Upper lobe of left lung (tissue), 6 donors: ENCODE measurements around the gene TREML2. TPM values are rescaled to one million over a fixed set of nuclear protein-coding genes. Genes with fewer than 3 reads are reported as not detected.
A peak's percentile ranks its signal among the peaks of the same experiment; 100 is the strongest.

ENCODE experiments used
- ATAC-seq, 2 donors: fragments of 200-7000 bp; cut with Tn5 transposase; one replicate each; pipeline ENCODE4 v1.9.1; 2022; ENCODE audit warnings: mild to moderate bottlenecking in 2 of 2, moderate library complexity in 2 of 2; ENCODE audit not compliant: low FRiP score in 2 of 2
- DNase-seq, 2 donors: peaks; one replicate each; pipeline ENCODE4 v3.0.0-alpha.2; 2019 to 2020
- H3K27ac ChIP-seq, 4 donors: fragments of 200-600 bp; sonication (generic); one replicate each; pipeline ENCODE4 v1.5.1; 2016 to 2019
- H3K27me3 ChIP-seq, 4 donors: fragments of 200-600 bp; sonication (generic); one replicate each; pipeline ENCODE4 v1.5.1; 2017 to 2019
- H3K36me3 ChIP-seq, 4 donors: fragments of 200-600 bp; sonication (generic); one replicate each; pipeline ENCODE4 v1.5.1; 2016 to 2019
- H3K4me1 ChIP-seq, 4 donors: fragments of 200-600 bp; sonication (generic); one replicate each; pipeline ENCODE4 v1.5.1; 2018 to 2019
- H3K4me3 ChIP-seq, 4 donors: fragments of 200-600 bp; sonication (generic); one replicate each; pipeline ENCODE4 v1.5.1; 2017 to 2019; ENCODE audit warnings: mild to moderate bottlenecking in 2 of 4, moderate library complexity in 1 of 4
- H3K9me3 ChIP-seq, 4 donors: fragments of 200-600 bp; sonication (generic); one replicate each; pipeline ENCODE4 v1.5.1; 2018 to 2019
- EP300 ChIP-seq, 4 donors: sonication (generic); formaldehyde crosslinking; IDR thresholded peaks; one replicate each; pipeline ENCODE4 v1.5.1; 2017; ENCODE audit warnings: antibody characterized with exemption in 4 of 4, control low read depth in 2 of 4
- POLR2A ChIP-seq, 4 donors: fragments of 450-650 bp; IDR thresholded peaks; one replicate each; pipeline ENCODE4 v1.5.1; 2016 to 2017; ENCODE audit warnings: antibody characterized with exemption in 4 of 4, mild to moderate bottlenecking in 2 of 4
- POLR2AphosphoS5 ChIP-seq, 2 donors: sonication (generic); formaldehyde crosslinking; IDR thresholded peaks; one replicate each; pipeline ENCODE4 v1.5.1; 2017; ENCODE audit warnings: antibody characterized with exemption in 2 of 2
- WGBS, 2 donors: methylation state at CpG; one replicate each; pipeline ENCODE4 v1.1.5; 2017 to 2018; 5-methylcytosine and 5-hydroxymethylcytosine counted together
- total RNA-seq, 6 donors: library from RNA; depleted of rRNA in 4 of 6; stranded (reverse); fragments of >200 nt in 4 of 6; gene quantifications; one replicate each; pipeline versions ENCODE4 v1.1.0 to v1.2.1, GENCODE V29; 2016 to 2021
- TF ChIP-seq, protein P1 (sequence below), 6 experiments: fragments of 450-650 bp in 4 of 6; fragments of 200-600 bp in 2 of 6; sonication (generic) in 2 of 6; IDR thresholded peaks; one replicate each; pipeline ENCODE4 v1.5.1; 2016 to 2019; ENCODE audit warnings: antibody characterized with exemption in 6 of 6
- donor health status: DM: no; HTN: no; CAD: no; lungs with moderate emphysema.
- donor health status: DM: no; HTN: yes; CAD: no; lungs with severe emphysema.

TREML2 gene
- total RNA-seq, 6 donors from 2014 or later: 0.67 to 2.3 (median 1.5) TPM; not detected in 1

GRCh38 chr6:41175084-41175483 lies 25.9 kb downstream of the TREML2 start:
- H3K4me3 ChIP-seq: no peak overlapping the region
- no peaks in the 10 kb centered on the region for H3K4me1 ChIP-seq
- no peaks in the 10 kb centered on the region for H3K36me3 ChIP-seq
- no peaks in the 10 kb centered on the region for H3K27me3 ChIP-seq
- H3K27ac ChIP-seq: no peak overlapping the region
- WGBS, 2 donors: 85 to 91% methylated on average over 1 of the region's 1 CpG
- H3K9me3 ChIP-seq: no peaks in the 10 kb centered on the region
- DNase-seq: no peak
- TF ChIP-seq, protein P1, sequence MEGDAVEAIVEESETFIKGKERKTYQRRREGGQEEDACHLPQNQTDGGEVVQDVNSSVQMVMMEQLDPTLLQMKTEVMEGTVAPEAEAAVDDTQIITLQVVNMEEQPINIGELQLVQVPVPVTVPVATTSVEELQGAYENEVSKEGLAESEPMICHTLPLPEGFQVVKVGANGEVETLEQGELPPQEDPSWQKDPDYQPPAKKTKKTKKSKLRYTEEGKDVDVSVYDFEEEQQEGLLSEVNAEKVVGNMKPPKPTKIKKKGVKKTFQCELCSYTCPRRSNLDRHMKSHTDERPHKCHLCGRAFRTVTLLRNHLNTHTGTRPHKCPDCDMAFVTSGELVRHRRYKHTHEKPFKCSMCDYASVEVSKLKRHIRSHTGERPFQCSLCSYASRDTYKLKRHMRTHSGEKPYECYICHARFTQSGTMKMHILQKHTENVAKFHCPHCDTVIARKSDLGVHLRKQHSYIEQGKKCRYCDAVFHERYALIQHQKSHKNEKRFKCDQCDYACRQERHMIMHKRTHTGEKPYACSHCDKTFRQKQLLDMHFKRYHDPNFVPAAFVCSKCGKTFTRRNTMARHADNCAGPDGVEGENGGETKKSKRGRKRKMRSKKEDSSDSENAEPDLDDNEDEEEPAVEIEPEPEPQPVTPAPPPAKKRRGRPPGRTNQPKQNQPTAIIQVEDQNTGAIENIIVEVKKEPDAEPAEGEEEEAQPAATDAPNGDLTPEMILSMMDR (IDR thresholded peaks at IDR 0.05): no peak
- TF ChIP-seq EP300 (IDR thresholded peaks at IDR 0.05) (no peak), POLR2AphosphoS5 (IDR thresholded peaks at IDR 0.05) (no peak), POLR2A (IDR thresholded peaks at IDR 0.05) (no peak)
- no peak for ATAC-seq

DNA sequence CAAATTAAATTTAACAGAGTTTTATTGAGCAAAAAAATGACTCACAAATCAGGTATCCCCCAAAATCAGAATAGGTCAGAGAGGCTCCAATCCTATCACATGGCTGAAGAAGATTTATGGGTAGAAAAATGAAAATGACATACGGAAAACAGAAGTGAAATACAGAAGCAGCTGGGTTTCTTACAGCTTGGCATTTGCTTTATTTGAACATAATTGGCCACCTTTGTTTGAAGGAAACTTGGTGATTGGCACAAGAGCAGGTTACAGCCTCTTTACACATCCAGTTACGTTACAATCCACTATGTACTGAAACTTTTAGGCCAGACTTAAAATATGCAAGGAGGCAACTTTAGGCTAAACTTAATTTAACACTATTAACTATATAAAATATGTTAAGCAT lies 26.3 kb downstream of the TREML2 start:
- no peaks in the 10 kb centered on the region for H3K4me1 ChIP-seq
- WGBS, 2 donors: 50 to 63% methylated on average over 2 of the region's 2 CpGs
- no peaks in the 10 kb centered on the region for H3K27me3 ChIP-seq
- DNase-seq (no peak), ATAC-seq (no peak)
- H3K9me3 ChIP-seq: no peaks in the 10 kb centered on the region
- no peak overlapping the region for H3K27ac ChIP-seq
- TF ChIP-seq, protein P1 (IDR thresholded peaks at IDR 0.05): no peak
- TF ChIP-seq POLR2AphosphoS5 (IDR thresholded peaks at IDR 0.05) (no peak), POLR2A (IDR thresholded peaks at IDR 0.05) (no peak), EP300 (IDR thresholded peaks at IDR 0.05) (no peak)
- no peak overlapping the region for H3K4me3 ChIP-seq
- no peaks in the 10 kb centered on the region for H3K36me3 ChIP-seq

GRCh38 chr6:41171908-41172307 lies 29.0 kb downstream of the TREML2 start:
- DNase-seq (no peak), ATAC-seq (no peak)
- WGBS, 2 donors: 16 to 52% methylated on average over 3 of the region's 3 CpGs
- H3K9me3 ChIP-seq: no peaks in the 10 kb centered on the region
- no peak overlapping the region for H3K4me3 ChIP-seq
- no peaks in the 10 kb centered on the region for H3K36me3 ChIP-seq
- H3K27me3 ChIP-seq: no peaks in the 10 kb centered on the region
- H3K27ac ChIP-seq: no peak overlapping the region
- TF ChIP-seq, protein P1 (IDR thresholded peaks at IDR 0.05): no peak
- TF ChIP-seq POLR2A (IDR thresholded peaks at IDR 0.05): no peak
- TF ChIP-seq POLR2AphosphoS5 (IDR thresholded peaks at IDR 0.05): no peak
- TF ChIP-seq EP300 (IDR thresholded peaks at IDR 0.05): no peak
- no peaks in the 10 kb centered on the region for H3K4me1 ChIP-seq

DNA sequence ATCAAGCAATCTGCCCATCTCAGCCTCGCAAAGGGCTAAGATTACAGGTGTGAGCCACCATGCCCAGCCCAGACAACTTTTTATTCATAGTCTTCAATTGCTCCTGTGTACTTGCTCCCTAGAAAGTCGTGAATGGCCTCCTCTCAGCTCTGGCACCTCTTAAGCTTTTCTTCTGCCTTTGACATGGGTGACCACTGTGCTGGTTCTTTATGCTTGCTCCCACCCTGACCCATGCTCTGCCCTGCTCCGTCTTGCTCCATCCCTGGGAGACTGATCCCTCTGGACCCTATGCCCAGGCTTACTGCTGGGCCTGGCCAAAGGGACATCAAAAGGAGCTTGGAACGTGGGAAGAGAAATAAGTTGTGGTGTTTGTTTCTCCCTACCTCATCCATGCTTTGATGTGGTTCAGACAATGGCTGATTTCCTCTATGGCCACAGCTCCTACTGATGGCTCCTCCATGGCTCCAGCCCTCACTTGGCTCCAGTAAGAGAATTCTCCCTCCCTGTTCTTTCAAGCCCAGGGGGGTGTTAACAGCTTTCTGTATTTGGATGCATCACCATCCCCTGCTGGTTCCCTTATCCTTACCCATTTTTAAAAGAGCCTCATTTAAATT lies 30.3 kb downstream of the TREML2 start:
- Histone ChIP-seq H3K4me1 (no peaks in the 10 kb centered on the region), H3K27ac (no peak overlapping the region), H3K9me3 (no peaks in the 10 kb centered on the region), H3K27me3 (no peaks in the 10 kb centered on the region), H3K36me3 (no peaks in the 10 kb centered on the region), H3K4me3 (no peak overlapping the region)
- TF ChIP-seq, protein P1 (IDR thresholded peaks at IDR 0.05): no peak
- TF ChIP-seq POLR2A (IDR thresholded peaks at IDR 0.05) (no peak), POLR2AphosphoS5 (IDR thresholded peaks at IDR 0.05) (no peak), EP300 (IDR thresholded peaks at IDR 0.05) (no peak)
- 67 to 73% methylated on average over 4 of the region's 4 CpGs for WGBS, 2 donors
- DNase-seq (no peak), ATAC-seq (peak in 1 of 2 donors; percentile 30)
